GM20431 (cell line): ENCODE results near the gene MINAR1.

Experiments
- in situ Hi-C: fragments of 300-500 bp; cut with MseI, MboI; formaldehyde crosslinking; loops from one replicate; pipeline ENCODE4 v1.15.0; 2020; ENCODE audit warnings: low sequenced_read_pairs; ENCODE audit not compliant: unreplicated experiment

MINAR1 gene

DNA sequence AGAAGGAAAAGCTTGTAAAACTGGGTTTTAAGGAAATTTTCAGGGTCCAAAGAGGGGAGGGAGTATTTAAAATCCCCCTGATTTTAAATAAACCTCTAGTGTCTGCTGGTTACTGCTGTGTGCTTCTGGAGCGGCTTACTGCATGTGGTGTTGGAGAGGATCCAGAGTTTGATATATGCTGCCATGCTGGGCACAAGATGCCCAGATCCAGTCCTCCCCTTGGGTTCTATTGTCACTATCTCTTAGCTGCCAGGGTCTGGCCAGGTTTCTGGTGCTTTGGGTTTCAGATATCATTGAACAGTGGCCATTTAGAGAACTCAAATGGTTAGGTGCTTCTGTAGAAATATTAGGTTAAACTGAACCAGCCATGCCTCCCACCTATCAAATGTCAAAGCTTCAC, 27.5 kb downstream of the MINAR1 start:
- in situ Hi-C loops = no loop called here

DNA sequence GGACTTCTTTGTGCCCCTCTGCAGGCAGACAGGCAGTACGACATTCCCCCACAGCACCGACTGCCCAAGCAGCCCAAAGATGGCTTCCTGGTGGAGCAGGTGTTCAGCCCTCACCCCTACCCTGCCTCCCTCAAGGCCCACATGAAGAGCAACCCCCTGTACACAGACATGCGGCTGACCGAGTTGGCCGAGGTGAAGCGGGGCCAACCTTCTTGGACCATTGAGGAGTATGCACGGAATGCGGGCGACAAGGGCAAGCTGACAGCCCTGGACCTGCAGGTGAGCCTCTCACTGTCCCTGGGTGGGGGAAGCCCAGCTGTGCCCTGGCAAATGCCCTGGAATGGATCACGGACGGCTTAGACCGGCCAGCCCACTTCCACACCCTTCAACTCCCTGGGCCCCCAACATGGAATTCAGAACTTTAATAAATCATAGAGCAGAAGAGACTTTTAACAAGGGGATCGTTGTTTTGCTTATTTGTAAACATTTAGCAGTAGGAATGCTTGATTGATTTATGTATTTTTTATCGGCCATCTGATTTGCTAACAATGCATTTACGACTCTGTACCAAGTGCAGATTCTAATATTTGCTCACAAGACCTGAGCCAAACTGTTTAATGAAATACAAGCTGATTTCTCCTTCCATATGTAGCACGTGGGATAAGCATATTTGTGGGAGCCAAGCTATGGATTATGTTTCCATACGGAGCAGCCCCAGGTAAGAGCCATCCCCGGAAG, 31.1 kb downstream of the MINAR1 start:
- in situ Hi-C loops = no loop called here

DNA sequence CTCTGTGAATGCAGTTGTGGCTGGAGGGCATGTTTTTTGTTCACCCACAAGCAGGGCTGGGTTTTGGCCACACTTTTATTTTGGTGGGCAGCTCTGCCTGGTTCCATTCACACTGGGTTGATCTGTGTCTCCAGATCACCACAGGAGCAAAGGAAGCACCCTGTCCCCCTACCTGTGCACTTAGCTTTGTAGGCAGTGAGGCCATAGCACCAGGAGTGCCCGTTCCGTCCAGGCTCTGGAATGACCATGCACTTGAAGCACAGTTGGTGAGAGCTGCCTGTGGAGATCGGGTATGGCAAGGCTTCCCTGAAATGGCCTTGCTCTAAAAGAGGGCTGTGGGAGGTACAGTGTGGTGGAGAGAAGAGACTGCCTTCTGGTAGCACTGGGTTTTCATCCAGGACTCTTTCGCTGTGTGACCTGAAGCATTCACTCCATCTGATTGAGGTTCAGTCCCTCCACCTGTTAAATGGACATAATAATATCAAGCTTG, 31.7 kb downstream of the MINAR1 start:
- in situ Hi-C loops = no loop called here

DNA sequence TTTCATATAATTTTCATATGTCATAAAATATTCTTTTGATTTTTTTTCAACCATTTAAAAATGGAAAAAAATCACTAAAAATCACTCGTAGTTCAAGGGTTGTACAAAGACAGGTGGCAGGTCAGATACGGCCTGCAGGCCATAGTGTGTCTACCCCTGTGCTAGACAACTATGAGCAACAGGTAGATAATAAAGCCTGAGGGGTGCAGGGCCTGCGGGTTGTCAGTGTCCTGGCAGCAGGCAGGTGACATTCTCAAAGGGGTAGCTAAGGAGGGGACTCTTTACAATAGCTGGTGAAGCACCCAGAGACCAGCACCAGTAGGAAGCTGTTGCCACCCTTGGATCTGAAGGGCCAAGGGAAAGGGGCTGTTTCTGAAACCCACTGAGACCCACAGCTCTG, 34.4 kb downstream of the MINAR1 start:
- in situ Hi-C loops = no loop called here

DNA sequence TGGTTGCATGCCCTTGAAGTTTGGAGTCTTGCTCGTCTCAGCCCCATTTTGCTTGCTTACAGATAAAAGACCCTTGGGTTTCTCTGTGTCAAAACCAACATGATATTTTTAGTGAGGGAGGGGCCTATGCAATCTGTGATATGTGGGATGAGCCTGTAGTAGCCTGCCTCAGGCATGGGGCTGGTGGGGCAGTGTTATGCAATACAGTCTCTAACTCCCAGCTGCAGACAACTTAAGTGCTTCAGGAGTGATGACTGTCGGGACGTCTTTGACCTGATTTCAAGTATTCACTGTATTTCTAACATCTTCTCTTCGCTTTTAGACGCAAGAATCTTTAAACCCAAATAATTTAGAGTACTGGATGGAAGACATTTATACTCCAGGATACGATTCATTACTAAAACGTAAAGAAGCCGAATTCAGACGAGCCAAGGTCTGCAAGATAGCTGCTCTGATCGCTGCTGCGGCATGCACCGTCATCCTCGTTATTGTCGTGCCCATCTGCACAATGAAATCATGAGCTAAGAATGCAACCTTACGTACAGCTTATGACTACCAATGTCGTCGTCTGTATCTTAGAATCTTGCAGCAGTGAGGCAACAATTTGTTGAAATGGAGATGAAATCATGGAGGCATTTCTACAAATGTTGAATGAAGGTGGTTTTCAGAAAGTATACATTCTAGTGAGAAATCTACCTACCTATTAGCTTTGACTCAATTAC, 35.9 kb downstream of the MINAR1 start:
- in situ Hi-C loops = no loop called here

DNA sequence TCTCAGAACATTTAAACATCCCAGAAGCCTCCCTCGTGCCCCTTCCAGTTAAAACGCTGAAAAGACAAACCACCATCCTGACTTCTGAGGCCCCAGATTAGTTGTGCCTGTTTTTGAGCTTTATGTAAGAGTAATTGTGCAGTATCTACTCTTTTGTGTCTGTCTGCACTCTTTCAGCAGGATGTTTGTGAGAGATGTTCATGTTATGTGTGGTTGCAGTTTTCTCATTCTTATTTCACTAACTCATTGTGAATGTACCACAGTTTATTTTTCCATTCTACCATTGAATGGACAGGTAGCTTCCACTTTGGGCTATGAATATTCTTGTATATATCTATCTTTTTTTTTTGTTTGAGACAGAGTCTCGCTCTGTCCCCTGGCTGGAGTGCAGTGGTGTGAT, 40.3 kb downstream of the MINAR1 start:
- in situ Hi-C loops = no loop called here

DNA sequence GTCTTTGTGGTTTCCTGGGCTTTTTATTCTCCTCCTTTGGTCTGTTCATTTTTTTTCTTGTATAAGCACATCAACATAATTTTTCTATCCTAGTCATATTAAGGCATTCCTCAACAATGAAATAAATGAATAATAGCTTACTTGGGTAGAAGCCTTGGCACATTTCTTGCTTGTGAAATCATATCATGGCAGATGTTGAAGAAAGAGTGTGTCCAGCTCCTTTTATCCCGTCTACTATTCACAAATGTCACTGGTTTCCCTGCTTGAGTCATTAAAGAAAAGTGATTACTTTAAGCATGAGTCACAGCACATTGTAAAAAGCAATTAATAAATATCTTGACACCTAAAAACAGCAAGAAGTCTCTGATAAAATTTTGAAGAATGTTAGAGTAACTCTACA, 42.1 kb downstream of the MINAR1 start:
- in situ Hi-C loops = no loop called here

DNA sequence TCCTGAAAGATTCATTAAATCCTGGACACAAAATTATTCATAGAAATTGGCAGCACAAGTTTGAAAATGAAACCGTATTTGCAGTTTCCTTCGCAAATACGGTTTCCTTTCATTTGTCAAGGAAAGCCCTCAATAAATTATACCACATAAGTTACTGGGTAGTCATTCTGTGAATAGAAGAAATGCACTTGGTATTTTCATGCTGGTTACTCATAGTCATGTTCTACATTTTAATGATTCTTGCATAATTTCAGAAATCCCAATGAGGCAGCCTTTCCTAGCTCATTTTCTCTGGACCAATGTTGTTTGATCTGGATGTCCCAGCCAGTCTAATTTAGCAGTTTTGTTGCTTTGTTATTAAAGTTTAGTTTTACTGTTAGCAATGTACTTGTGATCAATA, 43.2 kb downstream of the MINAR1 start:
- in situ Hi-C loops = no loop called here

DNA sequence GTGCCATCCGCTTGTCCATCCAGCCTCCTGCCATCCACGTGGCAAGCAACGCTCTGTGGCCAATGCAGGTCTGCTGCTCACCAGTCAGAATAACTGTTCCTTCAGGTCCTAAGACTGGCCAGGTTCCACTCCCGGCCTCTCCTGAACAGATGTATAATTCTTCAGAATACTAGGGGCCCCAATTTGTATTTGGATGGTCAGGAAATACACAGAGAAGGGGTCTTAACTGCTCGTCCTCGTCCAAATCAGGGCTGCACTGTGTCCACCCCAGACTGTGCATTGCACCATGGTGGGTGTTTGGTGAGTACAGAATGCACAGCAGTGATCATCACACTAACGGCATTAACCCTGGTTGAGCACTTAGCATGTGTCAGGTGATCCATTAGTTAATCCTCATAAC, 46.0 kb downstream of the MINAR1 start:
- in situ Hi-C loops = no loop called here

DNA sequence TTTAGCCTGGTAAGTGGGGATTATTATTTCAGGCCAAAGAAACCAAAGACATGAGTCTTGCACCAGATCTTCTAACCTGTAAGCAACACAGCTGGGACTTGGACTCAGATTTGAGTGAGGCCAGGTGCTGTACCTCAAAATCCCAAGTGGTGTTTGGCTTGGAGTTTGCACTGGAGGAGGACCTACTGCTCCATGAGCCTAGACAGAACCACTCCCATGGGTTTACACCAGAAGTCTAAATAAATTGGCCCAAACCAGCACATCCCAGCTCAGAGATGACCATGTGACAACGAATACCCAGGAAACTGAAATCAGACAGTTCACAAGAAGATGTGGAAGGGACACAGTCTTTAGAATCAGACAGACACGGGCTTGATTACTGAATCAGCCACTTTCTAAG, 47.5 kb downstream of the MINAR1 start:
- in situ Hi-C loops = no loop called here

DNA sequence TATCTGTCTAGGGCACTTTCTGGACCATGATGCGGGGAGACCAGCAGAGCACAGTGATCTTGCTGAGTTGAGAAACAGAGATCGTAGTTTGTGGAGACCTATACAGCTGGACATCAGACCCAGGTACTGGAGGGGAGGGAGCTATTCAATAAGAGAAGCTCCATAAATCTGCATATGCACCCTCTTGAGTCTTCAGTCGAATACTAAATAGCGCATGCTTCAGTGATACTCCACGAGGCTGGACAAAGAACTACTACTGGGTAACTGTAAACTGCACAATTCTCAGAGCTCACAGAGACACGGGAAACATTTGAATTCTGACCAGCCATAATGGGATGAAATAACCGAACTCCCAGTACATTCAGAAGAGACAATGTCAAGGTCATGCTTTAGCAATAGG, 49.7 kb downstream of the MINAR1 start:
- in situ Hi-C loops = no loop called here
